GM10266 (cell line): ENCODE results near the gene ARPP21.

Experiments
- DNase-seq: peaks from one replicate; pipeline ENCODE4 v3.0.0; 2012; ENCODE audit errors: extremely low spot score
- TF ChIP-seq, protein P1 (sequence below): IDR thresholded peaks from 2 replicates; pipeline ENCODE4 v1.5.1; 2012; ENCODE audit warnings: mild to moderate bottlenecking, low read depth; ENCODE audit not compliant: control insufficient read depth, insufficient read depth; ENCODE audit errors: missing control alignments

Gene ARPP21

DNA sequence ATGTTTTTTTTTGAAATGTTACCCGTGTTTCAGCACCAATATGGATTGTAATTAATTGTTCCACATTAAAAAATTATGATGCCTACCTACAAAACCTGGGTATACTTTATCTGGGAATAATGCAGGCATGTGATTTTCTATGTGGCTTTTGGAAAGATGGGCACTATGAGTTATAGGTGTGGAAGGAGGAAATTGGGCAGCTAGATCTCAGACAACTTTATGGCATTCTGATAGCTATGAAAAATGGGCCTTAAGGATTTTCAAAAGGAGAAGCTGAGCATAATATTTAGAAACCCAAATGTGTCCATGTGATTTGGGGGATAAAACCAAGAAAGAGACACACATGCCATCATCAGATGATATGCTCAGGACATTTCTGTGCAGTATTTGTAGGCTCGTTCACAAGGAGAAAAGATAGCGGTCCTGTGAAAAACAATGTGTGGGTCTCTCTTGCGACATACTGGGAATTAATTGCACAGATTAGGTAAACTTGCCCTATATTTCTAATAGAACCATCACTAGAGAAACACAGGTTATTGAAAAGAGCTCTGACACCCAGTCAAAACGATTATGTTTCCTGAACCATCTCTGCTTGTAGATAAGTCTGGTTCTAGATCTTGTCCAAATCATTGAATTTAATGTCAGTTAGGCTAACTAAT lies 35.3 kb downstream of the ARPP21 start:
- TF ChIP-seq, protein P1, sequence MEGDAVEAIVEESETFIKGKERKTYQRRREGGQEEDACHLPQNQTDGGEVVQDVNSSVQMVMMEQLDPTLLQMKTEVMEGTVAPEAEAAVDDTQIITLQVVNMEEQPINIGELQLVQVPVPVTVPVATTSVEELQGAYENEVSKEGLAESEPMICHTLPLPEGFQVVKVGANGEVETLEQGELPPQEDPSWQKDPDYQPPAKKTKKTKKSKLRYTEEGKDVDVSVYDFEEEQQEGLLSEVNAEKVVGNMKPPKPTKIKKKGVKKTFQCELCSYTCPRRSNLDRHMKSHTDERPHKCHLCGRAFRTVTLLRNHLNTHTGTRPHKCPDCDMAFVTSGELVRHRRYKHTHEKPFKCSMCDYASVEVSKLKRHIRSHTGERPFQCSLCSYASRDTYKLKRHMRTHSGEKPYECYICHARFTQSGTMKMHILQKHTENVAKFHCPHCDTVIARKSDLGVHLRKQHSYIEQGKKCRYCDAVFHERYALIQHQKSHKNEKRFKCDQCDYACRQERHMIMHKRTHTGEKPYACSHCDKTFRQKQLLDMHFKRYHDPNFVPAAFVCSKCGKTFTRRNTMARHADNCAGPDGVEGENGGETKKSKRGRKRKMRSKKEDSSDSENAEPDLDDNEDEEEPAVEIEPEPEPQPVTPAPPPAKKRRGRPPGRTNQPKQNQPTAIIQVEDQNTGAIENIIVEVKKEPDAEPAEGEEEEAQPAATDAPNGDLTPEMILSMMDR: no peak
- DNase-seq: no peak

DNA sequence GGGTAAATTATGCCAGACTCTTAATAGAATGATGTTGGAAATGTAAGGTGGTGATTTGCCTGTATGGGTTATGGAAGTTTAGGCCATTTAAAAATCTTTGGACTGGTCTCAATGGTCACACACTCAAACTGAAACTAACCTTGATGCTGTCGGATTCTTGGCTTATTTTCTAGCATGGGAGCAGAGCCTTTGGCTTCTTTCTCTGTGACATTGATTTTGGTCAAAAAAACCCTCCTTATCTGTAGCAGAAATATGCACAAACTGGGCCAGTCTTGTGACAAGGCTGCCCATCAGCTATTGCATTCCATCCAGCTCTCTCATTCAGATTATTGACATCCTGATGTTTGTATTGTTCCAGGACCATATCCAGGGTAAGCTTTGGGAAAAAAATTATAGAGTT lies 35.9 kb downstream of the ARPP21 start:
- TF ChIP-seq, protein P1: no peak
- no peak for DNase-seq

DNA sequence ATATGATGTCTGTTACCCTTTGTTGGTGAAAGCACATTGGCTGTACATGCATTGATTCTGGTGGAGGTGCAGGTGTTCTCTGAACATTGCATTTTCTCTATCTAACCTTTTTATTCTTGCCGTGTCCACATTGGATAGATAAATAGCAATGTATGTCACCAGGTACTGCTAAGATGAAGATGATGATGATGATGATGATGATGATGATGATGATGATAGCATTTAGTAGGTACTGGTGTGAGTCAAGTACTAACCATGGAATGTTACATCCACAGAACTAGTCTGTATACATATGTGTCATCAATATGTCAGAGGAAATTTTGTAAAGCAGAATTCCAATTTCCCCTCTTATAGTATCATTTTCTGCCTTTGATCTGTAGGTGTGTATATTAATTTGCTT lies 36.3 kb downstream of the ARPP21 start:
- DNase-seq: no peak
- TF ChIP-seq, protein P1: no peak

DNA sequence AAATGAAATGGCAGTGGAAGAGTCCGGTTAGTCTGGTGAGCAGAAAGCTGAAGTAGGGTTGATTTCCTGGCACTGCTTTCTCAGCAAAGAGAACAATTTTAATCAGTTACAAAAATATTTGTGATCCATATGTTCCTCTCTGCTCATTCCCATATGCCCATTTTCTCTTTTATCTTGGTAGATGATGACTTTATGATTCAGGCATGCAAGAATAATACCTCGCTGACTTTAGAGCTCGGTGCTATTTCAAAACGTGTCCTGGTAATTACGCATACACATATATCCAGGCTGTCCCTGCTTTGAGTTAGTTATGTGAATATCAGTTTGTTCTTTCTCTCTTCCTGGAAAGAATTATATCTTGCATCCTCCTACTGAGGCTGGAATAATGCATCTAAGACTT lies 38.5 kb downstream of the ARPP21 start:
- DNase-seq: no peak
- TF ChIP-seq, protein P1: no peak

- TF ChIP-seq, protein P1: no peak
- no peak for DNase-seq
Measured at GRCh38 chr3:35678643-35679161, 39.4 kb downstream of the ARPP21 start.

DNA sequence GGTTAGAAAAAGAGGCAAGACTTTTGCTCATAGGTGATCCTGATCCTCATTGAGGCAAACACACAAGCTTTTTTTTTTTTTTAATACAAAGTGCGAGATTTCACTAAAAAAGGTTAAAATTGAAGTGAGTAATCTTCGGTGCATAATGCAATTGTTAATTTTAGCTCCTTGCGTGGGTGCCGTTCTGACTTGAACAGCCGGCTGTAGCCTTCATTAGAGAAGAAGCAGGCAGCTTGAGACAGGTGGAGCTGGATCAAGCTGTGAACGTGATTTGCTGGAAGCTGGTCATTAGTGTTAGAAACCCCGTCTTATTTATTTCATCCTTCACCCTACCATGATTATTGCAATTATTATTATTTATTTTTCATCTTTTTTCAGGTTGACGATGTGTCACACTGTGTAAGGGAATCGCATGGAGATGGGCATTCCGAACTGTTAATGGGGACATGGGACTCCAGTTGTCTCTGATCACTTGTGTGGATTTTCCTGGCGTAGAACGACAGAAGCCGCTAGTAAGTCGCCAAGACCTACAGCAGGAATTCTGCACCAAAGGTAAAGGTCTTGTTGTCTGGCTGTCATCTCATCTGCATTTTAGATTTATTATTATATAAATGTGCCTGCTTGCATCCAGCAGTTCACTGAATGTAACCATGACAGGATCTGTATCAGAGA lies 40.2 kb downstream of the ARPP21 start:
- no peak for DNase-seq
- TF ChIP-seq, protein P1: no peak
